GM18907 (cell line): ENCODE results near the gene TNNC1.

Source experiments
- ATAC-seq: cut with Tn5 transposase; IDR thresholded peaks from one replicate; pipeline ENCODE4 v1.9.1; 2021; ENCODE audit warnings: mild to moderate bottlenecking, moderate library complexity; ENCODE audit not compliant: unreplicated experiment

Gene TNNC1

GRCh38 chr3:52443791-52444687 is 9.8 kb downstream of the TNNC1 start:
- ATAC-seq = no peak

GRCh38 chr3:52443268-52443610 is 10.6 kb downstream of the TNNC1 start:
- no peak for ATAC-seq

DNA sequence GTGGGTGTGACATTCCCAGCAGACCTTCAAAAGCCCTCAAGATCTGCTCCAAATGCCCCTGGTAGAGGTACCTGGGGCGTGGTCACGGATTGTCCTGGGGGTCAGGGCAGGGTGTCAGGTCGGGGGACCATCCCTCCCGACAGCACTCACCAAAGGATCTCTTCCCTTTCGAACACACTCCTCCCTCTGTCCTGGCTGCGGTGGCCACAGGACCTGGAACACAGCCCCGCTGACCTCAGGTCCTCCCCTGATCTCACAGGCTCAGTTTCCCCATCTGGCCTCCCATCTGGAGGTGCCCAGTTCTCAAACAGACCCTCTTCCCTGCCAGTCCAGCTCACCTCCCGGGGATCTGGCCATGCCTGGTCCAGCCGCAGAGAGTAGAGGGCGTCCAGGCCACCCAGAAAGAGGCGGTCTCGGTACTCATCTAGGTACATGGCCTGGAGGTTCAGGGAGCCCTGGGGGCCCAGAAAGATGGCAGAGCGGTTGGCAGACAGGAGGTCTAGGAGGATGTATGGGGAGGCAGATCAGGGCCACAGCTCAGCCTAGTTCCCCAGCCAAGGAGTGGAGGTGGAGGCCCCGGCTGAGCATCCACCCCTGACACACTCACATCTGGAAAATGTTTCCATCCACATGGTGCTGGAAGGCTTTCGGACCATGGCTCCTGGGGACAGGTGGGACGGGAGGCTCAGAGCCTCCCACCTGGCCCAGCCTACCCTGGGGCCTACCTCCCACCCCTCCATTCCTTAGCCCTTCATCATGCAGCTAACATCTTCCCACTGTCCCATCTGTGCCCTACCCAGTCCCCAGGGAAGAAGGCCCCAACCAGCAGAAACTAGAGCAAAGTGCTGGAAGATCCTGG is 11.2 kb downstream of the TNNC1 start:
- no peak for ATAC-seq

DNA sequence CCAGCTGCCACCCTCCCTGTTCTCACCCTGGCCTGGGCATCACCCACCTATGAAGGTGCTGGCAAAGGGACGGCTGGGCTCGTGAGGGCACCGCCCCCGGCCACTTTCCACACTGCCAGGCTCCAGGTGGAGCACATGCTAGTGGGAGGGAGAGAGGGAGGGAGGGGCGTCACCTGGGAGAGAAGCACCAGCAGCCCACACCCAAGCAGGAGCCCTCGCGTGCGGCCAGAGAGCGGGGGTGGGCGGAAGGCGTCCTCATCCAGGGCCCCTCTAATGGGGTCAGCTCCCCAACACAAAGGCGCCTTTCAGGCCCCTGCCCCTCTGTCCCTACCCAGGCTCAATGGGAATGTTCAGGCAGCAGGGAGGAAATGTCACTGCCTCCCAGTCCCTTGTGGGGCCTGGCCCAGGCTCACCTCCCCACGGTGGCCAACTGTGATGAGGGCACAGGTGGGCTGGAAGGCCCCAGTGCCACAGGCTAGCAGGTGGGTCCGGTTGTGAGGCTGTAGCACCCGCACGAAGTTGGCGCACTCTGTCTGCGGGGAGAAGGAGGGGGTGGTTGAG is 12.0 kb downstream of the TNNC1 start:
- no peak for ATAC-seq

- no peak for ATAC-seq
These were observed 12.6 kb downstream of the TNNC1 start for GRCh38 chr3:52441091-52441771.

- ATAC-seq = no peak
These were observed 13.2 kb downstream of the TNNC1 start for GRCh38 chr3:52440671-52441070.

DNA sequence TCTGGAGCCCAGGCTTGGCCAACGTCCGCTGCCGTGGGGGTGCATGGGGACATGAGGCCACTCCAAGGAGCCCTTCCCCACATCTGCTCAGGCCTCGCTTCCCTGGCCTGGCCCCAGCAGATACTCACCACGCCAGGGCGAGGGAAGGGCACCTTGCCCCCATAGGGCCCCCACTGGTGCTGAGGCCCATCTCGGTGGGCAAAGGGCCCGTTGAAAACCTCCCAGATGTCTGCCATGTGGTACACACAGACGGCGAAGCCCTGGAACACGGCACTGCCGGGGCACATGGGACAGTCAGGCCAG is 13.6 kb downstream of the TNNC1 start:
- ATAC-seq = no peak

GRCh38 chr3:52439426-52440248 is 14.2 kb downstream of the TNNC1 start:
- no peak for ATAC-seq

- no peak for ATAC-seq
These were observed 15.0 kb downstream of the TNNC1 start for GRCh38 chr3:52438579-52439425.

DNA sequence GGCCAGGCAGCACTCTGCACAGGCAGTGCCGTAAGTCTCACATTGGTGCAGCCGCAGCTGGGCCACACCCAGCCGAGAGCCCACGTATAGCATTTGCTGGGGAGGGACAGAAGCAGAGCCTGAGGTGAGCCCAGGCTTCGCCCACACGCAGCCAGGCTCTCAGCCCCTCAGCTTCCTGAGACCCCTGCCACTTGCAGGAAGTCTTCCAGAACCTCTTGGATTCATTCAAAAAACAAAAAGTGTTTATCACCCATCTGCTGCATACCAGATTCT is 15.8 kb downstream of the TNNC1 start:
- ATAC-seq = no peak

DNA sequence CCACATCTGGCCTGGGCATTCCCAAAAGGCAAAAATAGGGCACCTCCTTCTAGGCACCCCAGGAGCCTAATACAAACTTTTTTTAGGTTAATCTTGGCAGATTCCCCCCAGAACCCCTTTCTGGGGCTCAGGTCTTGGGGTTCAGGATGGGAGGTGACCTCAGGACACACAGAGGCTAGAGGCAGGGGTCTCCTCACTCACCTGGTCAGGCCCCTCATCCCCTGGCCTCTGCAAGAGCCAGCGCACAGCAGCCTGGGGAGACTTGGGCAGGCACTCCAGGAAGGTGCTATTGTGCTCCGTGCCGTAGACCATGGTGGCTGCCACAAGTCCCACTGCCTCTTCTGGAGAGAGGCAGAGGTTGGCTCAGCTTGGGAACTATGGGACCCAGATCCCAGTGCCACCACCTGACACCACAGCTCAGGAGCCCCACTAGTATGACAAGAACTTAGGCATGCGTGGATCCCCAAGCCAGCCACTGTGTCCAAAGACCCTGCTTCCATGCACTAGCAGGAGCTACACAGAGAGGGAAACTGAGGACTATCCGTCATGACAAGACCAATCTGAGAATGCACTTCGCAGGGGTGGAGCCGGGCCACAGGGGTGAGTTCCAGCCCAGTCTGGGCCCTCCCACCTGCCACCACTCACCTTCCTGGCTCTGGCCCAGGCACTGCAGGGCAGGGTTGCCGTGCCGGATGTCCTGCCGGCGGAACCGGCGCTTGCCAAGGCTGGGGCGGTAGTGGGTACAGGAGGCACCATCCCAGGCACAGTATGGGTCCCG is 16.3 kb downstream of the TNNC1 start:
- ATAC-seq = no peak

- ATAC-seq = no peak
These were observed 17.2 kb downstream of the TNNC1 start for GRCh38 chr3:52436500-52437149.

GRCh38 chr3:52435246-52436101 is 18.4 kb downstream of the TNNC1 start:
- ATAC-seq = no peak

DNA sequence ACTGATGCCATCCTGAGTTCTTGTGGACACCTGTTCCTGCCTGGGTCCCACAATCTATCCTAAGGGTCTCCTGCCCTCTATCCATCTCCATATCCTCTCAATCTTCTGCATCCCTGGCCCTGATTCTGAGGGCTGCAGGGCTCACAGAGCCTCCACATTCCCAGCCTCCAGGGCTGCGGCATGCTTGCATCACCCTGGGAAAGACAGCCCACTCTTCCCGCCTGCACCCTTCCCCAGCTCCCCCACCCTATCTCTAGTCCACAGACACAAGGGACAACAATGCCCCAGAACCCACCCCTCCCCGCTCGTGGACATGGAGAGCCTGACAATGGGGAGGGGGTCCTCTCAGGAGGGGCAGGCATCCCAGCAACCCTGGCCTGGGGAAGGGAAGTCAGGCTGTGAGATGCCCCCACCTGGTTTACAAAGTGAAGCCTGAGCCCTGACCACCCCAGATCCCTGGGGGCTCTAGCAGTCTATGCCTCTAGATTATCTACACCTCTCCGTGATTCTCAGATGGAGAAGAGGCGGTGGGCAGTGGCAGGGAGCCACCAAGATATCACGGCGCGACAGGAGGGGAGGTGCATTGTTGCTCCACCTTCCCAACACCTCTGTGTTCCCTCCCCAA is 19.2 kb downstream of the TNNC1 start:
- no peak for ATAC-seq

DNA sequence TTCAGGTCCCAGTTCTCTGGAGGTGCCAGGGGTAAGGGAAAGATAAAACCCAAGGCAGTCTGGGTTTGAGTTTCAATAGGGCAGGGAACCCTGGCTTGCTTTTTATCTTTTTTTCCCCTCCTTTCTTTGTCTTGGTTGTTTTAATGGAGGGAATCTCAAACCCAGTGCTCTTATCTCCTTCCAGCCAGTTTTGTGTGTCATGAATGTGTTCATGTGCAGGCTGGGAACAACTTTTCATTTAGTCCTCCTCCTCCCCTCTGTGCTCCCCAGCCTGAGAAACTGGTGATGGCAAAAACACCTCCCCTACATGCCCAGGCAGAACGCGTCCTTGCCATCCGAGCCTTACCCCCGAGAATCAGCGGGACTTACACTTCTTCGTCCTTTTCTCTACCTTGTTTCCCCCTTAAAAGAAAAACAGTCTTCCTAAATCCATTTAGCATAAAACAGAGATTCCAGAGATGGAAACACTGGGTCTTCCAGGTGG is 19.8 kb downstream of the TNNC1 start:
- ATAC-seq = no peak

GRCh38 chr3:52433328-52433995 is 20.4 kb downstream of the TNNC1 start:
- no peak for ATAC-seq
